GM12873 (cell line): ENCODE results near the gene MIPEP.
A peak's percentile ranks its signal among the peaks of the same experiment; 100 is the strongest.

Source experiments
- CTCF ChIP-seq: IDR thresholded peaks from 2 replicates; pipeline ENCODE4 v1.5.1; 2012; ENCODE audit warnings: low read depth, mild to moderate bottlenecking, moderate library complexity, low read length, control low read depth; ENCODE audit not compliant: insufficient read depth; ENCODE audit errors: missing control alignments

MIPEP gene

GRCh38 chr13:23888658-23889614, at the start of gene MIPEP:
TSS of gene MIPEP (minus strand) at chr13:23889400. CDS start at chr13:23889320, 80 bp downstream.
- TF ChIP-seq CTCF = peak; percentile 80

- no peak for TF ChIP-seq CTCF
Measured at GRCh38 chr13:23934520-23934919, 45.3 kb upstream of the MIPEP start.

DNA sequence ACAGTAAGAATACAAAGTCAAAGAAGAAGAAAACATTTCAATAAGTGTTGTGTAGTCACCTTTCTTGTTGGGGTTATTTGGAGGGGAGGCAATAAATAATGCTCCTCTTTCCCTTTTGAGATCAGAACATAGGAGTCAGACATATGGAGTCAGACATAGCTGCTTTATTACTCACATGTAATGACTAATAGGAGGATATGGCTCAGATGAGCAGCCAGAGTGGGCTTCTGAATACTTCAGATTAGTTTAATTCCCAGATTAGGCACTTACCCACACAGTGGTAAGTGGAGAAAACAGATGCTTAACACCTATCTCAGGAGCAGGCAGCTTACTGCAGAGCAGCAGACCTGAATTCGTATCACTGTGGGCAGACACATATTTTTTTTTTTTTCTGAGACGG, 39.8 kb upstream of the MIPEP start:
- no peak for TF ChIP-seq CTCF

DNA sequence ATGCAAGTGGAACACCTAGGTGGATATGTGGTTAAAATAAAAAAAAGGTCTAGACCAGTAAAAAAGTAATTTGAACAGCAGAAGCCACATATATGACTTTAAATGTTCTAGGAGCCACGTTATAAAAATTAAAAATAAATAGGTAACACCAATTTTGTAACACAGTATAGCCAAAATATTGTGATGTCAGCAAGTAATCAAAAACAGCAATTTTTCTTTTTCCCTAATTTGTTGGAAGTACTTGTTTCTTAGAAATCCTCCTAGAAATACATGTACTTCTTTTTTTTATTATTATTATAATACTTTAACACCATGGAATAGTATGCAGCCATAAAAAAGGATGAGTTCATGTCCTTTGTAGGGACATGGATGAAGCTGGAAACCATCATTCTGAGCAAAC, 33.8 kb upstream of the MIPEP start:
- TF ChIP-seq CTCF = no peak

DNA sequence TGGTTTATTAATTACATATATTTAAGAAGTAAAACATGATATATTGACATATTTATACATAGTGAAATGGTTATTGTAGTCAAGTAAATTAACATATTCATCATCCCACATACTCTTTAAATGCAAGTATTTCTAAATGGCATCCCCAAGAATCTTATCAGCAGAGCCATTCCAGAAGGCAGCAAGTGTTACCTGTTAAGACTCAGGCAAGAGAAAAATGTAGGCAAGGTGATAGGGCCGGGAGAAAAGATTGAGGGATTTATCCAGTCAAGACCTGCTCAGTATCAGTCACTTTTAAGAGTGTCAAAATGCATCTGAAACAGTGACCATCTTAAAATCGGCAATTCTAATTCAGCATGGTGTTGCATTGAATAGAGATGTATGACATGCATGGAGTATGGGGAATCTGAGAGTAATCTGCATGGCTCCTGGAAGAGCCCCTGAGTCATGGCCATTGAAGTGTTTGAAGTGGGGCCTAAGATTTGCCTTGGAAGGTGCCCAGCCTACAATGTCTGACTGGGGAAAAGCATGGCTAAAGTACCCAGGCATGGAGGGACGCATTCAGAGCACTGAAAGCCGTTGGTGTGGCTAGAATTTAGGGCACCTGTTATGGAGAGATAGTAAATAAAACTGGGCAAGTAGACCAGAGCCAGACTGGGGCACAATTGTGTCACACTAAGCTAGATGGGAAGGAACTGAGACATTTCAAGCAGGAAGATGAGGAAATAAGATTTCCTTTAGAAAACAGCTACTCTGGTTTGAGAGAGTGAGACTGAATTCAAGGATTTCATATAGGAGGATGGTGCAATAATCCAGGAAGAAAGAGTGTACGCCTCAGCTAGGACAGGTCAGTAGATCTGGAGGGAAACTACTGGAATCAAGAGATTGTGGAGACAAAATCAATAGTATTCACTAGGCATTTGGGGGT, 33.1 kb upstream of the MIPEP start:
- no peak for TF ChIP-seq CTCF

- peak; percentile 57 for TF ChIP-seq CTCF
Measured at GRCh38 chr13:23921451-23921888, 32.3 kb upstream of the MIPEP start.

DNA sequence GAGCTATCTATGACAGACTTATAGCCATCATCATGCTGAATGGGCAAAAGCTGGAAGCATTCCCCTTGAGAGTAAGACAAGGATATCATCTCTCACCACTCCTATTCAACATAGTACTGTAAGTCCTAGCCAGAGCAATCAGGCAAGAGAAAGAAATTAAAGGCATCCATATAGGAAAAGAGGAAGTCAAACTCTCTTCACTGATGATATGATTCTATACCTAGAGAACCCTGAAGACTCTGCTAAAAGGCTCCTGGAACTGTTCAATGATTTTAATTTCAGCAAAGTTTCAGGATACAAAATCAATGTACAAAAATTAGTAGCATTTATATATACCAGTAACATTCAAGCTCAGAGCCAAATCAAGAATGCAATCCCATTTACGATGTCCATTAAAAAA, 29.8 kb upstream of the MIPEP start:
- TF ChIP-seq CTCF = no peak
